ENCODE data around the gene CHIA. TPM values are rescaled to one million over a fixed set of nuclear protein-coding genes. Genes with fewer than 3 reads are reported as not detected.
A peak's percentile ranks its signal among the peaks of the same experiment; 100 is the strongest.

Gene CHIA
- total RNA-seq, 2 donors from 2014 or later: not detected

- Mint-ChIP-seq H3K27me3 (ENCODE audit: low read depth) (peaks cover 34% of the 10 kb centered on the region), H3K27ac (no peak overlapping the region), H3K4me3 (peak overlapping the region; percentile 63 to 77), H3K36me3 (ENCODE audit: insufficient read depth in 2 of 2) (peaks cover under 1 to 1% of the 10 kb centered on the region in 2 donors), H3K4me1 (ENCODE audit: low read depth) (peaks cover 39% of the 10 kb centered on the region), H3K9me3 (peaks cover under 1% of the 10 kb centered on the region in 2 donors)
- no peak for DNase-seq
- ATAC-seq (replicated peaks in 1 of 2): no peak
These were observed 19.2 kb upstream of the CHIA start for GRCh38 chr1:111271464-111271801.

GRCh38 chr1:111272081-111272480, 18.6 kb upstream of the CHIA start:
- ATAC-seq (replicated peaks in 1 of 2): no peak
- peaks cover 0 to 4% of the 10 kb centered on the region in 2 donors for H3K36me3 Mint-ChIP-seq (ENCODE audit: insufficient read depth in 2 of 2)

GRCh38 chr1:111274653-111275052, 16.0 kb upstream of the CHIA start:
- DNase-seq (peak in 1 of 2 donors; percentile 17), ATAC-seq (replicated peaks in 1 of 2) (peak; percentile 82 to 90)
- H3K4me1 Mint-ChIP-seq (ENCODE audit: low read depth): peaks cover 56% of the 10 kb centered on the region
- H3K4me3 Mint-ChIP-seq: peak overlapping the region; percentile 39 to 66
- H3K9me3 Mint-ChIP-seq: peaks cover 4% of the 10 kb centered on the region in 2 donors
- H3K27ac Mint-ChIP-seq: peak overlapping the region; percentile 21
- H3K27me3 Mint-ChIP-seq (ENCODE audit: low read depth): peaks cover 28% of the 10 kb centered on the region
- H3K36me3 Mint-ChIP-seq (ENCODE audit: insufficient read depth in 2 of 2): peaks cover 0 to 9% of the 10 kb centered on the region in 2 donors

More at GRCh38 chr1:111272081-111272480, 18.6 kb upstream of the CHIA start:
- no peak for DNase-seq
- H3K4me1 Mint-ChIP-seq (ENCODE audit: low read depth): peaks cover 43% of the 10 kb centered on the region
- H3K27me3 Mint-ChIP-seq (ENCODE audit: low read depth): peaks cover 34% of the 10 kb centered on the region
- peaks cover 2% of the 10 kb centered on the region in 2 donors for H3K9me3 Mint-ChIP-seq
- H3K4me3 Mint-ChIP-seq: no peak overlapping the region
- no peak overlapping the region for H3K27ac Mint-ChIP-seq

- Mint-ChIP-seq H3K27me3 (ENCODE audit: low read depth) (peaks cover 25% of the 10 kb centered on the region), H3K9me3 (peaks cover 4% of the 10 kb centered on the region in 2 donors), H3K36me3 (ENCODE audit: insufficient read depth in 2 of 2) (peaks cover 0 to 9% of the 10 kb centered on the region in 2 donors), H3K4me1 (ENCODE audit: low read depth) (peaks cover 56% of the 10 kb centered on the region), H3K27ac (peak overlapping the region; percentile 21), H3K4me3 (peak overlapping the region; percentile 39 to 66)
- DNase-seq (peak; percentile 51 to 54), ATAC-seq (replicated peaks in 1 of 2) (peak; percentile 83 to 87)
These were observed 15.6 kb upstream of the CHIA start for GRCh38 chr1:111275079-111275478.

GRCh38 chr1:111275780-111276433, 14.7 kb upstream of the CHIA start:
- no peak for ATAC-seq (replicated peaks in 1 of 2)
- Mint-ChIP-seq H3K27me3 (ENCODE audit: low read depth) (peaks cover 17% of the 10 kb centered on the region), H3K4me1 (ENCODE audit: low read depth) (peaks cover 54% of the 10 kb centered on the region), H3K27ac (peak overlapping the region; percentile 49), H3K4me3 (peak overlapping the region; percentile 25 to 40), H3K9me3 (peaks cover 4% of the 10 kb centered on the region in 2 donors), H3K36me3 (ENCODE audit: insufficient read depth in 2 of 2) (peaks cover 0 to 9% of the 10 kb centered on the region in 2 donors)
- DNase-seq: no peak

GRCh38 chr1:111279144-111279543, 11.5 kb upstream of the CHIA start:
- H3K27ac Mint-ChIP-seq: no peak overlapping the region
- H3K36me3 Mint-ChIP-seq (ENCODE audit: insufficient read depth in 2 of 2): peaks cover 0 to 9% of the 10 kb centered on the region in 2 donors
- no peak overlapping the region for H3K4me3 Mint-ChIP-seq
- no peak for ATAC-seq (replicated peaks in 1 of 2)
- peaks cover 4% of the 10 kb centered on the region in 2 donors for H3K9me3 Mint-ChIP-seq
- peaks cover 40% of the 10 kb centered on the region for H3K4me1 Mint-ChIP-seq (ENCODE audit: low read depth)
- DNase-seq: no peak
- H3K27me3 Mint-ChIP-seq (ENCODE audit: low read depth): no peaks in the 10 kb centered on the region

GRCh38 chr1:111280267-111280666, 10.4 kb upstream of the CHIA start:
- no peak overlapping the region for H3K27ac Mint-ChIP-seq
- no peaks in the 10 kb centered on the region for H3K27me3 Mint-ChIP-seq (ENCODE audit: low read depth)
- no peak for DNase-seq

GRCh38 chr1:111281411-111281810, 9.2 kb upstream of the CHIA start:
- no peak overlapping the region for H3K27ac Mint-ChIP-seq
- DNase-seq (no peak), ATAC-seq (replicated peaks in 1 of 2) (no peak)
- H3K4me3 Mint-ChIP-seq: no peak overlapping the region
- no peaks in the 10 kb centered on the region for H3K27me3 Mint-ChIP-seq (ENCODE audit: low read depth)
- H3K9me3 Mint-ChIP-seq: peaks cover 4% of the 10 kb centered on the region in 2 donors
- H3K4me1 Mint-ChIP-seq (ENCODE audit: low read depth): peaks cover 17% of the 10 kb centered on the region
- peaks cover 0 to 9% of the 10 kb centered on the region in 2 donors for H3K36me3 Mint-ChIP-seq (ENCODE audit: insufficient read depth in 2 of 2)

More at GRCh38 chr1:111280267-111280666, 10.4 kb upstream of the CHIA start:
- no peak overlapping the region for H3K4me3 Mint-ChIP-seq
- H3K4me1 Mint-ChIP-seq (ENCODE audit: low read depth): peaks cover 29% of the 10 kb centered on the region
- peaks cover 0 to 9% of the 10 kb centered on the region in 2 donors for H3K36me3 Mint-ChIP-seq (ENCODE audit: insufficient read depth in 2 of 2)
- H3K9me3 Mint-ChIP-seq: peaks cover 4% of the 10 kb centered on the region in 2 donors
- no peak for ATAC-seq (replicated peaks in 1 of 2)

- ATAC-seq (replicated peaks in 1 of 2): no peak
- no peak for DNase-seq
- Mint-ChIP-seq H3K4me3 (no peak overlapping the region), H3K4me1 (ENCODE audit: low read depth) (peaks cover 7% of the 10 kb centered on the region), H3K27ac (no peak overlapping the region), H3K36me3 (ENCODE audit: insufficient read depth in 2 of 2) (peaks cover 0 to under 1% of the 10 kb centered on the region in 2 donors), H3K9me3 (peaks cover 0 to 2% of the 10 kb centered on the region in 2 donors), H3K27me3 (ENCODE audit: low read depth) (no peaks in the 10 kb centered on the region)
These were observed 6.8 kb upstream of the CHIA start for GRCh38 chr1:111283838-111284237.

GRCh38 chr1:111285879-111286278, 4.8 kb upstream of the CHIA start:
- Mint-ChIP-seq H3K4me3 (no peak overlapping the region), H3K27ac (no peak overlapping the region), H3K4me1 (ENCODE audit: low read depth) (no peaks in the 10 kb centered on the region), H3K36me3 (ENCODE audit: insufficient read depth in 2 of 2) (no peaks in the 10 kb centered on the region), H3K27me3 (ENCODE audit: low read depth) (no peaks in the 10 kb centered on the region), H3K9me3 (peaks cover 0 to under 1% of the 10 kb centered on the region in 2 donors)
- no peak for ATAC-seq (replicated peaks in 1 of 2)
- DNase-seq: no peak

- Mint-ChIP-seq H3K36me3 (ENCODE audit: insufficient read depth in 2 of 2) (no peaks in the 10 kb centered on the region), H3K27me3 (ENCODE audit: low read depth) (no peaks in the 10 kb centered on the region), H3K4me1 (ENCODE audit: low read depth) (no peaks in the 10 kb centered on the region), H3K4me3 (no peak overlapping the region), H3K9me3 (peaks cover 3 to 4% of the 10 kb centered on the region in 2 donors), H3K27ac (no peak overlapping the region)
- no peak for ATAC-seq (replicated peaks in 1 of 2)
- no peak for DNase-seq
These were observed 3.7 kb upstream of the CHIA start for GRCh38 chr1:111286912-111287311.

GRCh38 chr1:111289371-111289770, 1.3 kb upstream of the CHIA start:
- no peak for DNase-seq
- peaks cover 1% of the 10 kb centered on the region for H3K4me1 Mint-ChIP-seq (ENCODE audit: low read depth)
- no peak for ATAC-seq (replicated peaks in 1 of 2)
- peaks cover 3 to 4% of the 10 kb centered on the region in 2 donors for H3K9me3 Mint-ChIP-seq
- no peaks in the 10 kb centered on the region for H3K36me3 Mint-ChIP-seq (ENCODE audit: insufficient read depth in 2 of 2)
- no peak overlapping the region for H3K27ac Mint-ChIP-seq
- H3K4me3 Mint-ChIP-seq: no peak overlapping the region
- no peaks in the 10 kb centered on the region for H3K27me3 Mint-ChIP-seq (ENCODE audit: low read depth)

- no peaks in the 10 kb centered on the region for H3K36me3 Mint-ChIP-seq (ENCODE audit: insufficient read depth in 2 of 2)
- DNase-seq (no peak), ATAC-seq (replicated peaks in 1 of 2) (no peak)
- no peak overlapping the region for H3K4me3 Mint-ChIP-seq
- H3K27ac Mint-ChIP-seq: no peak overlapping the region
- H3K9me3 Mint-ChIP-seq: peaks cover 3 to 4% of the 10 kb centered on the region in 2 donors
- H3K27me3 Mint-ChIP-seq (ENCODE audit: low read depth): no peaks in the 10 kb centered on the region
- H3K4me1 Mint-ChIP-seq (ENCODE audit: low read depth): peaks cover 8% of the 10 kb centered on the region
These were observed 547 bp upstream of the CHIA start for GRCh38 chr1:111290104-111290503.

GRCh38 chr1:111294390-111294789, 3.7 kb downstream of the CHIA start:
- Mint-ChIP-seq H3K4me1 (ENCODE audit: low read depth) (peaks cover 9% of the 10 kb centered on the region), H3K4me3 (no peak overlapping the region), H3K9me3 (peaks cover 10 to 11% of the 10 kb centered on the region in 2 donors), H3K36me3 (ENCODE audit: insufficient read depth in 2 of 2) (peaks cover 7 to 13% of the 10 kb centered on the region in 2 donors), H3K27me3 (ENCODE audit: low read depth) (no peaks in the 10 kb centered on the region), H3K27ac (no peak overlapping the region)
- ATAC-seq (replicated peaks in 1 of 2) (no peak), DNase-seq (no peak)
